ENCODE measurements around the gene SMAD9.
"Not testable (repeated sequence)": the region's sequence is repeated elsewhere in the genome, so short reads cannot be mapped to it uniquely, and the experiment has no call there.

The SMAD9 gene

DNA sequence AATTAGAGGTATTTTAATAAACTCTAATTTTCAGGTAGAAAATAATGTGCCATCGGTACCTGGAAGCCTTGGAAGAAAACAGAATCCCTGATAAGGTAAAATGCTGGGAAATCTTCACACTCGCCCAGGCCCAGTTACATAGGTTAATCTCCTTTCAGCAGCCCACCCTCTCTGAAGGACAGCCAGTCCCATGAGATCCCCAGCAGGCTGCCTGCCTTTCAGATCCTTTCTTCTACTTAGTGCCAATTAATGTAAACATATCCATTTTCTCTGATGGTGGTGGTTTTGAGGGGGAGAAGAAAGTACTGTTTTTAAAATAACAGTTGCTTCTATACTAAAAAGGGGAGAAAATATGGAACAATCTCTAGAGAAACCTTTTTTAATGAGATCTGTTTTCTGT is 12.2 kb downstream of the SMAD9 start:
- DNase-seq = no peak

DNA sequence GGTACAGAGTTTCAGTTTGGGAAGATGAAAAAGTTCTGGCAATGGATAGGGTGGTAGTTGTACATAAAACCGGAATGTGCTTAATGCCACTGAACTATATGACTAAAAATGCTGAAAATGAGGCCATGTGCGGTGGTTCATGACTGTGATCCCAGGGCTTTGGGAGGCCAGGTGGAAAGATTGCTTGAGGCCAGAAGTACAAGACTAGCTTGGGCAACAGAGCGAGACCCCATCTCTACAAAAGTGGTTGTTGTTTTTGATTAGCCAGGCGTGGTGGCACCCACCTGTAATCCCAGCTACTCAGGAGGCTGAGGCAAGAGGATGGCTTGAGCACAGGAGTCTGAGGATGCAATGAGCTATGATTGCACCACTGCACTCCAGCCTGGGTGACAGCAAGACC is 12.8 kb downstream of the SMAD9 start:
- DNase-seq = no peak

DNA sequence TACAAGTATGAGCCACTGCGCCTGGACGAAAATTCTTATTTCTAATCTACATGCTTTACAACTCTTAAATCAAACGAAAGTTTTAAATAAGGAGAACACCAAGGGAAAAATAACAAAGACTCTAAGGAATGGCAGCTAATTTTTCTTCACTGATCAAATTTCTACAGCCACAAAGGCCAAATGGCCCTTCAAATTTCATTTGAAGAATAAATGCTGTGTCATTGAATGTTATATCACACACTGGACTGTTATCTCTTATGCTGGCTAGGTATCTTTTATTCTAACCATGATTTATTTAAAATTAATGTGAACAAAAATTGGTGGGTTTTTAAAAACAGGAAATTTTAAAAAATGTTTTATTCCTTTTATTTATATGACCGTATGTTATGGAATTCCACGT is 14.1 kb downstream of the SMAD9 start:
- no peak for DNase-seq

DNA sequence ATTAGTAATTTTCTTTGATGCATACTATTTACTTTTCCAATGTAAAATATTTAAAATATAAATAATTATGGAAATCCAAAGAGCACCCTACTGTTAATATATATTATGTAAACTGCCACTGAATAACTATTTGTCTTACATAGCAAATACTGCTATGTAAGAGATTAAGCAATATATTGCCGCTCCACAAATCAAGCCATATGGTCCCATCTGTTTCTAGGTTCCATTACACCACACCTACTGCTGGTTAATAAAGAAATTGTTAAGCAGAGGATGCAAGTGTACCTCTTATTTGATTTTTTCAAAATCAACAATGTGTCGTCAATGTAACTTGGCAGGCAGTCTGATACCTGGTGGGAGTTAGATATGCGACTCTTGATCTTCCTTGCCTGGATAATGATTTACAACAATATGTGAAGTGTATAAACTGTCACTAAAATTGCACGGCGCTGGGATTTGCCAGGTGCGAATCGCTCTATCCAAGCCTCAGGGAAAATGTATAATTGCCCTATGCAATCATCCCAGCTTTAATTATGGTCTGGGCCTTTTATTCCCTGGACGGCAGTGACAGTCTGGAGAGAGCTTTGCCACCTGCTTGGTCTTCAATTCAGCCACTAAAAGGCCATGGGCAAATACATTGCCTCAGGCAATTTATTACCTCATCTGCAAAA is 16.0 kb downstream of the SMAD9 start:
- no peak for DNase-seq

DNA sequence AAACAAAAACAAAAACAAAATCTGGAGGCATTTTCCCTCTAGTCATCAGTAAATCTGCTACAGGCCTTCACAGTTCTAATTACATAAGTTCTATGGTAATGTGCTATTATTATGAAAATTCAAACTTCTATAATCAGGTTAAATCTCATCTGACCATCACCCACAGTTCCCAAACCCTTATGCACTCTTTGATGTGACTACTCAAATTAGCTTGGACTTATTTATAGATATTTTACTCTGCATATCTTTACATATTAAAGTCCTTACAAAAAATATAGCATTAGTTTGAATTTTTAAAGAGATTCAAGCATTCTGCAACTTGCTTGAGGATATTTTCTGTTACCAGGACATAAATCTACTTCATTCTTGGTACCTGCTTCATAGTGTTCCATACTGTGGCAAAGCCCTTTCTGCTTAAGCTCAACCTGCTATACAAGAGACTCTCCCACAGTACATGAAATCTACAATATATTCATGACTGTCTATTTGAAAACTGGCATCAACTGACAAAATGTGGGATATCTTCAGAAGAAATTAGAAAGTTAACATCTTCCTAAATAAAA is 22.9 kb downstream of the SMAD9 start:
- no peak for DNase-seq

DNA sequence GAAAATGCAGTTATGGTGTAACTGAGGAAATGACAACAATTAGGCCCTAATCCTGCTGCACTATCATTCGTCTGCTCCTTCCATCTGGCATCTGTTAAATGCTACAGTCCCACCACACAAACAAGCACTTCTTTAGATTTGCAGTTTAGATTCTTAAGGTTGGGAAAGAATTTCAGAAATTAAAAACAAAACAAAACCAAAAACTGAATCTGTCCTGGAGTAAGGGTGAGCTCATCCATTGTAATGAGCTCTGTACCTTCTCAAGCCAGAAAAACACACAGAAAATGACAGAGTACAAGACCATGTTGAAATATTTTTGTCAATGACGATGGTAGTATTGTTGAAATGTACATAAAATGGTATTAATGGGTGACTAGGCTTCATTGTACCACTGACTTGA is 28.3 kb downstream of the SMAD9 start:
- no peak for DNase-seq

DNA sequence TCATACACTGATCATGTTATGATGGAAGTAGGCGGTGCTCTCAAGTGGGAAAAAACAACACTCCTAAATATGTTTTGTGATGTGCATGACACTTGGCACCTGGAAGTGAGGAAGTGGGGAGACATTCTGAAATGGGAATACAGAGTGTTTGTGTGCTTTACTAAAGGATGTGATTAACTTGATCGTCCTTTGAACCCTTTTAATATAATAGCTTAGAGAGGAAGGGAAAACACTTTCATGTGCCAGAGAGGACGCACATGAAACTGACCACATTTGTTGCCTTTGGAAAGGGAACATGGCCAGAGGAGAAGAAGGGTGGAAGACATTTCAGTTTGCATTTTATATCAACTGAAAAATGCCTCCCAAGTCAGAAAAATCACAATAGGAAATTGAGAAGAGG is 31.4 kb downstream of the SMAD9 start:
- no peak for DNase-seq

DNA sequence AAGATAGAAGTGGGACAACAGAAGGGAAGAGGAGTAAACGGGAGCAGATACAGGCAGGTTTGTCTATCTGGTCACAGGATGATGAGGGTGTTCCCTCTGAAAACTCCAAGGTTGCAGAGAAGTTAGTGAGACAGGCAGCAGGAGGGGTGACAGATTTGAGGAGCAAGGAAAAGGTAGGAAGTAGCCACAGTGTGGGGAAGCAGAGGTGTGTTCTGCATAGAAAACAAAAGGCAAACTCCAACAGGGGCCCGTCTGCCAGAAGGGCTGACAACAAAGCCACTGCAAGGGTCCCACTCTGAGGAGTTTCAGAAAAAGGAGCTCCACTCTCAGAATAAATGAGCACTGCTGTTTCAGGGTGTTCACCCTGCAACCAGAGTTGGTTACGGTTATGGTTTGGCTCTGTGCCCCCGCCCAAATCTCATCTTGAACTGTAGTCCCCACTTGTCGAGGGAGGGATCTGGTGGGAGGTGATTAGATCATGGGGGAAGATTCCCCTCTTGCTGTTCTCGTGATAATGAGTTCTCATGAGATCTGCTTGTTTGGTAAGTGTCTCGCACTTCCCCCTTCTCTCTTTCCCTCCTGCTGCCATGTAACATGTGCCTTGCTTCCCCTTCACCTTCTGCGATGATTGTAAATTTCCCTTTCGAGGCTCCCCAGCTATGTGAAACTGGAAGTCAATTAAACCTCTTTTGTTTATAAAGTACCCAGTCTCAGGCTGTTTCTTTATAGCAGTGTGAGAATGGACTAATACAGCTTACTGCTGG is 32.1 kb downstream of the SMAD9 start:
- no peak for DNase-seq

DNA sequence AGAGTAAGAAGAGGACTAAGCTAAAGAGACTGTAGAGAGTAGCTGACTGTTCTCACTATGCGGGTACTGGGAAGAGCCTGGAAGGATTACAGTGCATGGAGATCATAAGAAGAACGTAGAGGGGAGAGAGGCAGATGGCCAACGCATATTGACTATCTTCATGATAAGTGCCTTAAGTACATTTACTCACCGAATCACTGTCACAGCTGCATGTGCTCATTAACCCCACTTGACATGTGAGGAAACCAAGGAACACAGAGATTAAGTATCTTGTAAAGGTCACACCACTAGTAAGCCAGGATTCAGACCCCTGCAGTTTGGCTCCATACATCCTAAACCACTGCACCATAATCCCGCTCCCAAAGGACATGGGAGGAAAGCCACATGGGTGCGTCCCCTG is 34.1 kb downstream of the SMAD9 start:
- no peak for DNase-seq

DNA sequence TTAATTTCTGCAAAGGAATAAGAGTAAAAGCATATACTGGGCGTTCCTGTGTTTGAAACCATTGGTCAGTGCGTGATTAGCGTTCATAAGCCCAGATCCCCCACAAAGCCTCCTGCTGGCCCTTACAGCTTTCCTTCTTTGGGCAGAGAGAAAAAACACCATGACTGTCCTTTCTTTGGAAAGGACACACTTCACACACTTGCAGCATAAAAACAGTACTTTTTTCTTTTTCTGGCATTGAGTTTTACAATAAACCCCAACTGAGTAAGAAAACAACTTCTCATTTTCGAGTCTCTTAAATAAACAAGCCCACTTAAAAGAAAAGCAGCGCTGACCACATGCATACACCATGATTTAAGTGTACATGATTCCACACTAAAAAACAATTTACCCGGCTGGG is 35.8 kb downstream of the SMAD9 start:
- no peak for DNase-seq

DNA sequence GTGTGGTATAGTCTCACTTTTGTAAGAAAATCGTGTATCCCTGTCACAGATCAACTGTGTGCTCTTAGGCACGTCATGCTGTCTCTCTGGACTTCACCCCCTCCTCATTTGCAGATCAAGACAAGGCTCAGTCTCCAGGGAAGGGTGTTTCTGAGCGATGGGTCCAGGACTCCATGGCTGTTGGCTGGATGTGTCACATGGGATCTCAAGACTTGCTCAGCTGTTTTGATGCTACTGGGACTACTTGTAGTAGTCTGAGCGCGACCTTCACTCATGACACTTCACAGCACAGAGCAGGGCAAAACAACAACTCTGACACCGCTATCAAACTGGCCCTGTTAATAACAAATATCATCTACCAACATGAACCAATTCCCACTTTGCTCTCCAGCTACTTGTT is 36.2 kb downstream of the SMAD9 start:
- DNase-seq = no peak

DNA sequence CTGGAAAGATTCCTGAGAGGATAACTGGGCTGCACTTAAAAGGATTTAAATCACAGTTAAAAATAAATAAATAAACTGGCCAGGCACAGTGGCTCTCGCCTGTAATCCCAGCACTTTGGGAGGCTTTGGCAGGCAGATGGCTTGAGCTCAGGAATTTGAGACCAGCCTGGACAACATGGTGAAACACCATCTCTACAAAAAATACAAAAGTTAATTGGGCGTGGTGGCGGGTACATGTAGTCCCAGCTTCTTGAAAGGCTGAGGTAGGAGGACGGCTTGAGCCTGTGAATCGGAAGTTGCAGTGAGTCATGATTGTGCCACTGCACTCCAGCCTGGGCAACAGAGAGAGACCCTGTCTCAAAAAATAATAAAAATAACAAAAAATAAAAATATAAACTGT is 36.6 kb downstream of the SMAD9 start:
- DNase-seq = not testable (repeated sequence)

DNA sequence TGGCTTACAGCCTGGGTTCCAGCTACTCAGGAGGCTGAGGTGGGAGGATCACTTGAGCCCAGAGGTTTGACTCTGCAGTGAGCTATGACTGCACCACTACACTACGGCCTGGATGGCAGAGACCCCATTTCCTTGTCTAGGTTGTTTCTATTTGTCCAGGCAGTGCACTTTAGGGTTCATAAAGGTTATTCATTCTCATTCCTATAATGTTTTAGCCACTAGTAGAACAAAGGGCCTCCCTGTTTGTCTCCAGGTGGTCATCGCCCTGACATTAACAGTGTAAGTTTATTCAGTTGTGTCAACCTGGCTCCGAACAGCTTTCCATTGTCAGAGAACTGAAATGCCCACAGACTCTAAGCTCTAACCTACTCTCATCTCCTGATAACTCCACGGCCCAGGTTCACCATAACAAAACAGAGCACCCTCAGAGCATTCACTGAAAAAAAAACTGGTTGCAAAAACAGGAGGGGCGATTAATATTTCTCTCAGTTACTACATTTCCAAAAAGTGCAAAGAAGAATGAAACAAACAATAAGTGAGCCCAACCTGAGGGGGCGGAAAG is 37.1 kb downstream of the SMAD9 start:
- no peak for DNase-seq

DNA sequence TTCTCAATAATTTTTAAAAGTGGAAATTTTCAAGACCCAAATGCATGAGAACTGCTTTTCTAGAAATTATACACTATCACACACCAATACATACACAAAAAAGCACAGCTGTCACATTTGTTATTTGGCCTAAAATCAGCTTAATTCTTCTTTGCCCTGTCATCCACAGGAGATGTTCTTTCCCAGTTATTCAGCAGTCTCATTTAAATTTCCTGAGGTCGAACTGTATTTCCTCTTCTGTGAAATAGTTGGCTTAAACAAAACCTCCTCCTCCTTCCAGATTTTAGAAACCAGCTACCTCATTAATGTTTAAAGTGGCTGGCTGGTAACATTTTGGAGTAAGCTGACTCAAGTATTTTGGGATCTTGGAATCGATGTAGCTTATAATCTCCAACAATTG is 39.1 kb downstream of the SMAD9 start:
- no peak for DNase-seq

DNA sequence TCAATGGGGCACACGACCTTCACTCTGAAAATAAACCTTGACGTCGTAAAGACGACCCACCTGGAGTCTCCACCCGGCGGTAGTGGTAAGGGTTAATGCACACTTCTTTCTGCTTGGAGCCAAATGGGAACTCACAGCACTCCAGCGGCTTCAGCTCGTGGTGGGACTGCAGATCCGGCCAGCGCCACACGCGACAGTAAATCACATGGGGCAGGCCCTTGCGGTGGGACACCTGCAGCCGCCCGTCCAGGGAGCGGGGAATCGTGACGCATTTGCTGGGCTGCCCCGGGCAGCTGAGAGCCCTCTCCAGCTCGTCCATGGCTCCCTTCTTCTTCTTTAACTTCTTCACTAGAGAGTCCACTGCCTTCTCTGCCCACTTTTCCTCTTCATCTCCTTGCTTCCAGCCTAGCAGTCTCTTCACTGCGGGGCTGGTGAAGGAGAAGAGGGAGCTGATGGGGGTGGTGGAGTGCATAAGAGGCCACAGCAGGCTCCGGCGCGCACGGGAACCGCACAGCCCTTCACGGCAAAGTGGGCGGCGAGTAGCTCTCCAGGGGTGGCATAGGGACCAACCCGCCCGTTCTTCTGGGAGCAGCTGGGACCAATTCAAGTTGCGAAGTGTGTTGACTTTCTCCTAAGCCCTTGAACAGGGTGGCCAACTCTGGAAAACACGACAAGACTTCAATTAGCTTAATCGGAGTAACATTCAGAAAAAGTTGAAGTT is 40.7 kb downstream of the SMAD9 start:
- no peak for DNase-seq

DNA sequence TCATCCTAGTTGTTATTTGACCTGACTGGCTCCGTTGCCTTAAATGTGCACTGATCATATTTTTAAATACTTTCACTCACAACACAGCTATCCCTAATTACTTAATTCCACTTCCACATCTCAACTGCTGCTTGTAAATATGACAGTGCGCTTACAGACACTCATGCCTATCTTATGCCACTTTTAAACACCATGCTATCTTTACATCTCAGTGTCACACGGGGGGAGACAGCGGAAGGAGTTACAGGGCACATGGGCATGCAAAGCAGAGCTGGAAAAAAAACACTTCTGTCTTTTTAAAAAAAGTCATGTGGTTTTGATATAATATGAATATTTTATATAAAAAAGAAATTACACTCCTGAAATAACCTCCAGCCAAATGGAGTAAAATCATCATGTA is 44.1 kb downstream of the SMAD9 start:
- no peak for DNase-seq

DNA sequence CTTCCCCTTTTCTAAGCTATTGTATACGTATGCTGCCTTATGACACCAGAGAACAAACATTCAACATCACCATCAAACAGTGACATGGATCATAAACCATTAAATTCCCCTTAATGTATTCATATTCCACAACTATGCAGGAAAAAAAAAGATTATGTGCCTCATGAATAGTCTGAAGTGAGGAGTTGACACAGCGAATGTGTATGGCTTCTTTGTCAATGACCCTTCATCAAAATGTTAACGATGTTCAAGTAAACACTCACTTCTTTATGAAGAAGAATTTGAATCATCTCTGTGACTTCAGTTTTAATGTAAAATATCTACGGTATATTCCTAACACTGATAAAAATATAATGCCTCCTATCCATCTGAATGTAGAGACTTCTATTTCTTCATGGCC is 44.6 kb downstream of the SMAD9 start:
- no peak for DNase-seq

DNA sequence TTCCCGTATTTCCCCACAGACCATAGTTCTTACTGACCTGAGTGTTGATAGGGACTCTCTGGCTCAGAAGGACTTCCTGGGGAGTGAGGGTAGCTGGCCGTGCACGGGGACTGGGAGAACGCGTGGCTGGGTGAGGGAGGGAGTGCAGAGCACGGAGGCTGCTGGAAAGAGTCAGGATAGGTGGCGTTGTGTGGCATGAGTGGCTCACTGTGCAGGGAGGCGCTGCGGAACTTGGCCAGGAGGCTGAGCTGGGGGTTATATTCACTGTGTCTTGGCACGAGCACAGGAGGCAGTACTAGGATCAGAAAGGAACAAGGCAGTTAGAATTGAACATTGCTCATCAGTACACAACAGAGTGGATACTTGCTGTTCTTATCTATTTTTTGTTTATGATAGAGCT is 47.4 kb downstream of the SMAD9 start:
- no peak for DNase-seq

DNA sequence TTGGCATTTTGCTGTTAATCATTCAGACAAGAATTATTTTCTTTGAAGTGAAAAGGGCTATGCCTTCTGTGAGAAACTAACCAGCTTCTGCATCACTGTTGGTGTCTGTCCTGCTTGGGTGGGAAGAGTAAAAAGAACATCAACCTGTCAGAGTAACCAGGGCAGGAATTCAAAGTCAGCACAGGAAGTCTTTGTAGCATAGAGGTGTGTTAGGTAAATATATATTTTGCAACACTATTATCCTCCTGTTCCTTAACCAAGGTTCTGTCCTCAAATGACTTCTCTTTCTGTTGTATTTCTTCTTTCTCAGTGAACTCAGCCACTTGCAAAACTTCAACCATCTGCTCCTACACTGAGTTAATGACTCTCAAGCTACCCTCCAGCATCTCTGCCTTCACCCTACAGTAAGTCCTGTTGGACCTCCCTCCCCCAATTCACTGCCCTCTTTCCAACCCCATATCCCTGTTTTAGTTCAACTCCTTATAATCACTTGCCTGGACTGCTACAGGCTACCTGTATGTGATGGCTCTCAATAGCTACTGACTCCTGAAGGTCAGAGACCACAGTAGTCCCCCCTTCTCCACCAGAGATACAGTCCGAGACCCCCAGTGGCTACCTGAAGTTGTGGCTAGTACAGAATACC is 49.9 kb downstream of the SMAD9 start:
- DNase-seq = no peak

DNA sequence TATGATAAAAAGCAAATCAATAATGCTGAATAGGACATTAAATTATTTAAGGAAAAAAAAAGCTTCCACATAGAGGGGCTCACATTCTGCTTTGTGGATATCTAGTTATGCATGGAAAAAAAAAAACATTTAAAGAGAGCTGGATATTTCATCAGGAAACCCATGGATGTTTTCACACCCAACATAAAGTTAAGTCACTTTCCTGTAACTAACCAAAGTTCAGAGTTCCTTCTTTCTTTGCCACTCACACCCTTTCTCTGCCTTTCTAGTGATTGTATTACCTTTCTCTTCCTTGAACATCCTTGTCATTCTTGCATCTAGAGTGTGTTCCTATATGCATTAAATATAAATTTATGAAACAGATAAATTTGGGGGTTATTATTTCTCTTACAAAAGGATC is 53.8 kb downstream of the SMAD9 start:
- DNase-seq = no peak

DNA sequence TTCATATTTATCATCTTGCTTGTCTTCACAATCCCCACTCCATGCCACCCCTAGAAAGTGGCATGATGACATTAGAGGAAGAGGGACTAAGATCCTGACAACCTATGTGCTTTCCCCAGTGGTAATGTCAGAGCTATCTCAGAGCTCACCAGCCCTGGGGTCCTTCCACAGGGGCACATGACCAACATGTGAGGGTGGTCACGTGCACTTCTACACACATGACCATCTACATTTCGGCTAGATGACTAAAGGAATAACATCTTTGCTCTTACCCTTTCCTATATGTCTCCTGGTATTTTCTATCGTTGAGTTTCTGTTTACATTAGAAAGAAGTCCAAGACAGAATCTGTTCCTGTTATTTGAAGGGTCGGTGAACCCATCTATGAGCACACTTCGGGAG is 54.8 kb downstream of the SMAD9 start:
- DNase-seq = no peak

DNA sequence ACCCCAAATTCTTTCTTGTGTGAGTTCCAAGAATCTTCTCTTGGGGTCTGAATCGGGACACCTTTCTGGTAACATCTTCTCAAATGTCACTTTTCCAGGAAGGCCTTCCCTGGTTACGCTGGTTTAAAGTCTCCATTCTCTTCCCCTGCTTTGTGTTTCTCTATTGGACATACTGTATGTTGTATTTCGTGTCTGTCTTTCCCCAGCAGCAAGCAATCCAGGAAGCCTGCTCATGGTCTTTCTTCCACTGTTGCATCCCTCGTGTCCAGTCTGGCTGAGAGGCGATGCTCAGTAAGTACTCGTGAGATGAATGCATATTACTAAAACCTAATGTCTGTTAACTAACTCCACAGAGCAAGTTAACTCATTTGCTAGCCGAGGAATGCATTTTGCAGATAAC is 57.3 kb downstream of the SMAD9 start:
- no peak for DNase-seq
